ENCODE results near the gene IQSEC1.

DNA sequence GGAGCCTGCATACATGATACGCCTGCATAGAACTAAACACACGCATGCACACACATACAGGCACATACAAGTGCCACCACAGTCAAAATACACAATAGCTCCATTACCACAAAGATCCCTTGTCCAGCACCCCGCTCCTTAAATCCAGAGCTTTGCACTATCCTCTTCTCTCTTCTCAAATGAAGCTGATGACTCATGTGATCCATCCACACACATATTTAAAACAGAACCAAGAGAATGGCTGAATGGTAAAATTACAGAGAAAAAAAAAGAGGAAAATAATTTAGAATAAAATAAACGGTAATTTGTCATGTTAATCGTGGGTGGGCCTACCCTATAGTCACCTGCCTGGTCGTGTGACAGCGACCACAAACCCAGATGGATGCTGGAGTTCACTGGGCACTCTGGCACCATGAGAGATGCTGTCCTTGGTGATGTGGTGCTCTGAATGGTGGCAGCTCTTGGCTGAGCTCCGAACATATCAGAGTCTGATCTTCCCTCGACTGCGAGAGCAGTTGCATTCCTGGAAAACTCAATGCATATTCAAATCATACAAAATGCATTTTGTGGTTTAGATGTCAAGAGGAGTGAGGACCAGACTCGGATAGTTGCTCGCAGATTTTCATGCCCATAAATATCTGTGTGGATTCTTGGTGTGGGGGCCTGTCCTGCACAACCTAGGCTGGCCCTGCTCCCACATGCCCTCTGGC, 8.9 kb downstream of the IQSEC1 start:
- TF ChIP-seq, protein P1, sequence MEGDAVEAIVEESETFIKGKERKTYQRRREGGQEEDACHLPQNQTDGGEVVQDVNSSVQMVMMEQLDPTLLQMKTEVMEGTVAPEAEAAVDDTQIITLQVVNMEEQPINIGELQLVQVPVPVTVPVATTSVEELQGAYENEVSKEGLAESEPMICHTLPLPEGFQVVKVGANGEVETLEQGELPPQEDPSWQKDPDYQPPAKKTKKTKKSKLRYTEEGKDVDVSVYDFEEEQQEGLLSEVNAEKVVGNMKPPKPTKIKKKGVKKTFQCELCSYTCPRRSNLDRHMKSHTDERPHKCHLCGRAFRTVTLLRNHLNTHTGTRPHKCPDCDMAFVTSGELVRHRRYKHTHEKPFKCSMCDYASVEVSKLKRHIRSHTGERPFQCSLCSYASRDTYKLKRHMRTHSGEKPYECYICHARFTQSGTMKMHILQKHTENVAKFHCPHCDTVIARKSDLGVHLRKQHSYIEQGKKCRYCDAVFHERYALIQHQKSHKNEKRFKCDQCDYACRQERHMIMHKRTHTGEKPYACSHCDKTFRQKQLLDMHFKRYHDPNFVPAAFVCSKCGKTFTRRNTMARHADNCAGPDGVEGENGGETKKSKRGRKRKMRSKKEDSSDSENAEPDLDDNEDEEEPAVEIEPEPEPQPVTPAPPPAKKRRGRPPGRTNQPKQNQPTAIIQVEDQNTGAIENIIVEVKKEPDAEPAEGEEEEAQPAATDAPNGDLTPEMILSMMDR (IDR thresholded peaks at IDR 0.05; ENCODE audit: insufficient read depth, low read length, poor library complexity, severe bottlenecking): no peak
- TF ChIP-seq EZH2phosphoT487 (conservative IDR thresholded peaks at IDR 0.05; ENCODE audit: low read length): no peak
